ENCODE data around the gene RNF150. TPM values are rescaled to one million over a fixed set of nuclear protein-coding genes. Genes with fewer than 3 reads are reported as not detected.

Gene RNF150
- polyA plus RNA-seq, 2 of the 4 experiments (the other 2 are of a cell fraction) = 0.21 to 0.34 TPM

- no peak for DNase-seq (ENCODE audit: low read depth in 1 of 2, low spot score in 1 of 2)
- CTCF ChIA-PET = no interaction called here
- no peak overlapping the region for H3K27ac ChIP-seq
These were observed 293.1 kb downstream of the RNF150 start for GRCh38 chr4:140839888-140840790.

GRCh38 chr4:140839406-140839805 lies 293.9 kb downstream of the RNF150 start:
- POLR2A ChIA-PET = no interaction called here
- 70% methylated on average over 4 of the region's 4 CpGs for WGBS (ENCODE audit: missing lambda C conversion rate)
- CTCF ChIA-PET = no interaction called here

More at GRCh38 chr4:140839888-140840790, 293.1 kb downstream of the RNF150 start:
- H3K9me3 ChIP-seq = no peaks in the 10 kb centered on the region
- H3K4me2 ChIP-seq = no peak overlapping the region
- no peak overlapping the region for H3K4me3 ChIP-seq
- POLR2A ChIA-PET = no interaction called here
- H3K4me1 ChIP-seq = no peaks in the 10 kb centered on the region
- ATAC-seq (no peak), FAIRE-seq (no peak)
- WGBS (ENCODE audit: missing lambda C conversion rate) = 61% methylated on average over 4 of the region's 4 CpGs
- TF ChIP-seq MYC (IDR thresholded peaks at IDR 0.05; ENCODE audit: borderline replicate concordance, low read length) = no peak
- no peak for TF ChIP-seq HOXB13 (CRISPR knock-in tag; IDR thresholded peaks at IDR 0.05; ENCODE audit: low read depth)
- TF ChIP-seq POLR2A (IDR thresholded peaks at IDR 0.05; ENCODE audit: low read length) = no peak
- no peak for TF ChIP-seq ATOH8 (CRISPR knock-in tag; IDR thresholded peaks at IDR 0.05; ENCODE audit: low read depth)
- no peak for TF ChIP-seq FOSB (CRISPR knock-in tag; IDR thresholded peaks at IDR 0.05)
- no peak for TF ChIP-seq MAZ (IDR thresholded peaks at IDR 0.05; ENCODE audit: borderline replicate concordance, low read depth, low read length)
- TF ChIP-seq NR3C1 (IDR thresholded peaks at IDR 0.05) = no peak
- TF ChIP-seq SMC3 (IDR thresholded peaks at IDR 0.05) = no peak

More at GRCh38 chr4:140839406-140839805, 293.9 kb downstream of the RNF150 start:
- H3K4me1 ChIP-seq = no peaks in the 10 kb centered on the region
- H3K4me2 ChIP-seq = no peak overlapping the region
- DNase-seq (ENCODE audit: low read depth in 1 of 2, low spot score in 1 of 2) = no peak
- no peak for FAIRE-seq
- H3K9me3 ChIP-seq = no peaks in the 10 kb centered on the region
- TF ChIP-seq REST (IDR thresholded peaks at IDR 0.05) = no peak
- no peak for TF ChIP-seq GATA3 (IDR thresholded peaks at IDR 0.05; ENCODE audit: borderline replicate concordance)
- TF ChIP-seq BCL3 (IDR thresholded peaks at IDR 0.05) = no peak
- no peak for TF ChIP-seq KDM5A (IDR thresholded peaks at IDR 0.05)
- no peak for TF ChIP-seq MAFK (IDR thresholded peaks at IDR 0.05; ENCODE audit: partially characterized antibody)
- TF ChIP-seq ESRRA (IDR thresholded peaks at IDR 0.05; ENCODE audit: borderline replicate concordance, low read length) = no peak
- TF ChIP-seq ATOH8 (CRISPR knock-in tag; IDR thresholded peaks at IDR 0.05; ENCODE audit: low read depth) = no peak
- no peak overlapping the region for H3K4me3 ChIP-seq
- no peak overlapping the region for H3K27ac ChIP-seq
- no peak for ATAC-seq

Data from A549 (cell line).